Measurements from ENCODE around the gene IL1F10.

IL1F10 gene

GRCh38 chr2:113060396-113060795 is 7.4 kb upstream of the IL1F10 start:
- DNase-seq: no peak

GRCh38 chr2:113060796-113061195 is 7.0 kb upstream of the IL1F10 start:
- no peak for DNase-seq

- no peak for DNase-seq
Observed at GRCh38 chr2:113061241-113061640, 6.5 kb upstream of the IL1F10 start.

GRCh38 chr2:113061896-113062770 is 5.6 kb upstream of the IL1F10 start:
- DNase-seq: no peak

- DNase-seq: no peak
Observed at GRCh38 chr2:113064281-113064680, 3.5 kb upstream of the IL1F10 start.

- DNase-seq: no peak
Observed at GRCh38 chr2:113064898-113065297, 2.9 kb upstream of the IL1F10 start.

GRCh38 chr2:113068249-113068648 is 479 bp downstream of the IL1F10 start:
- no peak for DNase-seq

- DNase-seq: no peak
Observed at GRCh38 chr2:113068706-113069485, 1.1 kb downstream of the IL1F10 start.

GRCh38 chr2:113069676-113070605 is 2.2 kb downstream of the IL1F10 start:
- DNase-seq: no peak

GRCh38 chr2:113070606-113070975 is 2.8 kb downstream of the IL1F10 start:
- no peak for DNase-seq

- no peak for DNase-seq
Observed at GRCh38 chr2:113072584-113072983, 4.8 kb downstream of the IL1F10 start.

GRCh38 chr2:113073325-113073834 is 5.6 kb downstream of the IL1F10 start:
- no peak for DNase-seq

- DNase-seq: no peak
Observed at GRCh38 chr2:113075030-113075429, 7.3 kb downstream of the IL1F10 start.

- DNase-seq: no peak
Observed at GRCh38 chr2:113075600-113075999, 7.8 kb downstream of the IL1F10 start.

GRCh38 chr2:113076954-113077669 is 9.3 kb downstream of the IL1F10 start:
- no peak for DNase-seq

GRCh38 chr2:113077921-113078320 is 10.2 kb downstream of the IL1F10 start:
- DNase-seq: no peak

- no peak for DNase-seq
Observed at GRCh38 chr2:113078350-113078839, 10.6 kb downstream of the IL1F10 start.

GRCh38 chr2:113079131-113079530 is 11.4 kb downstream of the IL1F10 start:
- no peak for DNase-seq

- no peak for DNase-seq
Observed at GRCh38 chr2:113080134-113080533, 12.4 kb downstream of the IL1F10 start.

GRCh38 chr2:113081488-113082210 is 13.9 kb downstream of the IL1F10 start:
- no peak for DNase-seq

GRCh38 chr2:113083296-113083695 is 15.5 kb downstream of the IL1F10 start:
- DNase-seq: no peak
